Kidney (tissue), 14 donors: Measurements from ENCODE around the gene TTC36. TPM values are rescaled to one million over a fixed set of nuclear protein-coding genes. Genes with fewer than 3 reads are reported as not detected.

Source experiments
- DNase-seq, 5 donors: peaks; one replicate each; pipeline ENCODE4 v3.0.0-alpha.2; 2013 to 2020
- FAIRE-seq: peaks from 2 replicates; lab custom pipeline; 2012; peaks lifted over from hg19 to GRCh38; lab: Jason Lieb, UNC
- H3K27ac ChIP-seq, 2 donors: one replicate each; pipeline ENCODE4 v1.7.0; 2013; ENCODE audit warnings: low read depth in 2 of 2, low read length in 2 of 2, inconsistent platforms in 1 of 2
- H3K27me3 ChIP-seq: one replicate; pipeline ENCODE4 v1.7.1; 2013; ENCODE audit warnings: low read length, inconsistent platforms; ENCODE audit not compliant: control insufficient read depth, insufficient read depth
- H3K36me3 ChIP-seq, 3 donors: one replicate each; pipeline versions ENCODE4 v1.7.0 to v1.7.1; 2013; ENCODE audit warnings: low read length in 3 of 3, control low read depth in 1 of 3, inconsistent platforms in 1 of 3; ENCODE audit not compliant: insufficient read depth in 3 of 3, control insufficient read depth in 2 of 3
- H3K4me1 ChIP-seq, 3 donors: one replicate each; pipeline versions ENCODE4 v1.7.0 to v1.7.1; 2013; ENCODE audit warnings: low read length in 3 of 3, inconsistent platforms in 1 of 3, low read depth in 1 of 3; ENCODE audit not compliant: control insufficient read depth in 2 of 3, insufficient read depth in 2 of 3
- H3K4me3 ChIP-seq, 3 donors: one replicate each; pipeline versions ENCODE4 v1.7.0 to v1.8.1; 2013; ENCODE audit warnings: low read length in 3 of 3, control low read depth in 1 of 3, inconsistent platforms in 1 of 3
- H3K9ac ChIP-seq, 3 donors: one replicate each; pipeline versions ENCODE4 v1.7.0 to v1.7.1; 2013; ENCODE audit warnings: low read length in 3 of 3, control low read depth in 1 of 3, inconsistent platforms in 1 of 3
- H3K9me3 ChIP-seq, 3 donors: one replicate each; pipeline versions ENCODE4 v1.7.0 to v1.7.1; 2013; ENCODE audit warnings: low read length in 3 of 3, control low read depth in 1 of 3, inconsistent platforms in 1 of 3; ENCODE audit not compliant: control insufficient read depth in 2 of 3, insufficient read depth in 1 of 3
- intact Hi-C: fragments of 100-400 bp; cut with DNase I; formaldehyde crosslinking; loops from one replicate; pipeline ENCODE4 v1.11.1; 2022
- polyA plus RNA-seq: library from polyadenylated mRNA; stranded (reverse); fragments of 350-450 nt; fragmentation: Illumina TruSeq; extraction: RNeasy Lipid Tissue Mini Kit (QIAGEN cat#74804); gene quantifications from one replicate; pipeline ENCODE4 v1.2.3, GENCODE V29; 2014; ENCODE audit warnings: low read depth, low replicate concordance; ENCODE audit not compliant: insufficient read depth
- total RNA-seq: library from RNA; stranded (reverse); fragmentation: NEBNext Ultra II Directional; extraction: Animal tissue kit (Norgen Biotek cat#: 25700); gene quantifications from one replicate; pipeline ENCODE4 v1.2.1, GENCODE V29; 2021
- TF ChIP-seq, protein P1 (sequence below): IDR thresholded peaks from 3 replicates; pipeline ENCODE4 v1.5.1; 2012; ENCODE audit warnings: mild to moderate bottlenecking, moderate library complexity, borderline replicate concordance; ENCODE audit not compliant: insufficient read depth; ENCODE audit errors: extremely low read depth
- donor health status: control.
- donor health status: control.
- donor health status: control.
- donor health status: control.
- donor health status: control.
- donor health status: DM: yes; HTN: yes; CAD: no.
- donor health status: Normal renal cell carcinoma (clear cell type).

The TTC36 gene
- total and polyA plus RNA-seq, 2 donors from 2014 or later: 1.1 to 12.7 TPM

DNA sequence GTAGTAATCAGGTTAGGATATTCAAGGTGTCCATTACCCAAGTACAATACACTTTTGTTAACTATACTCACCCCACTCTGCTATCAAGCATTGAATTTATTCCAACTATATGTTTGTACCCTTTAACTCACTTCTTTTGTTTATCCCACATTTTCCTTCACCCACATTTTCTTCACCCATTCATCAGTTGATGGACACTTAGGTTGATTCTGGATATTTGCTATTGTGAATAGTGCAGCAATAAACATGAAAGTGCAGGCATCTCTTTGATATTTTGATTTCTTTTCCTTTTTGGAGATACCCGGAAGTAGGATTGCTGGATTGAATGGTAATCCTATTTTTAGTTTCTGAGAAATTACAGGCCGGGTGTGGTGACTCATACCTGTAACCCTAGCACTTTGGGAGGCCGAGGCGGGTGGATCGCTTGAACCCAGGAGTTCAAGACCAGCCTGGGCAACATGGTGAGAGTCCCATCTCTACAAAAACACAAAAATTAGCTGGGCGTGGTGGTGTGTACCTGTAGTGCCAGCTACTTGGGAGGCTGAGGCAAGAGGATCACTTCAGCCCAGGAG lies 10.2 kb downstream of the TTC36 start:
- intact Hi-C loops: no loop called here
- Histone ChIP-seq H3K27ac (no peak overlapping the region), H3K9me3 (no peaks in the 10 kb centered on the region), H3K4me1 (peaks cover 0 to 6% (median 5%) of the 10 kb centered on the region in 3 donors), H3K9ac (no peak overlapping the region), H3K27me3 (no peaks in the 10 kb centered on the region), H3K36me3 (no peaks in the 10 kb centered on the region), H3K4me3 (no peak overlapping the region)
- TF ChIP-seq, protein P1, sequence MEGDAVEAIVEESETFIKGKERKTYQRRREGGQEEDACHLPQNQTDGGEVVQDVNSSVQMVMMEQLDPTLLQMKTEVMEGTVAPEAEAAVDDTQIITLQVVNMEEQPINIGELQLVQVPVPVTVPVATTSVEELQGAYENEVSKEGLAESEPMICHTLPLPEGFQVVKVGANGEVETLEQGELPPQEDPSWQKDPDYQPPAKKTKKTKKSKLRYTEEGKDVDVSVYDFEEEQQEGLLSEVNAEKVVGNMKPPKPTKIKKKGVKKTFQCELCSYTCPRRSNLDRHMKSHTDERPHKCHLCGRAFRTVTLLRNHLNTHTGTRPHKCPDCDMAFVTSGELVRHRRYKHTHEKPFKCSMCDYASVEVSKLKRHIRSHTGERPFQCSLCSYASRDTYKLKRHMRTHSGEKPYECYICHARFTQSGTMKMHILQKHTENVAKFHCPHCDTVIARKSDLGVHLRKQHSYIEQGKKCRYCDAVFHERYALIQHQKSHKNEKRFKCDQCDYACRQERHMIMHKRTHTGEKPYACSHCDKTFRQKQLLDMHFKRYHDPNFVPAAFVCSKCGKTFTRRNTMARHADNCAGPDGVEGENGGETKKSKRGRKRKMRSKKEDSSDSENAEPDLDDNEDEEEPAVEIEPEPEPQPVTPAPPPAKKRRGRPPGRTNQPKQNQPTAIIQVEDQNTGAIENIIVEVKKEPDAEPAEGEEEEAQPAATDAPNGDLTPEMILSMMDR: no peak
- DNase-seq (no peak), FAIRE-seq (no peak)

DNA sequence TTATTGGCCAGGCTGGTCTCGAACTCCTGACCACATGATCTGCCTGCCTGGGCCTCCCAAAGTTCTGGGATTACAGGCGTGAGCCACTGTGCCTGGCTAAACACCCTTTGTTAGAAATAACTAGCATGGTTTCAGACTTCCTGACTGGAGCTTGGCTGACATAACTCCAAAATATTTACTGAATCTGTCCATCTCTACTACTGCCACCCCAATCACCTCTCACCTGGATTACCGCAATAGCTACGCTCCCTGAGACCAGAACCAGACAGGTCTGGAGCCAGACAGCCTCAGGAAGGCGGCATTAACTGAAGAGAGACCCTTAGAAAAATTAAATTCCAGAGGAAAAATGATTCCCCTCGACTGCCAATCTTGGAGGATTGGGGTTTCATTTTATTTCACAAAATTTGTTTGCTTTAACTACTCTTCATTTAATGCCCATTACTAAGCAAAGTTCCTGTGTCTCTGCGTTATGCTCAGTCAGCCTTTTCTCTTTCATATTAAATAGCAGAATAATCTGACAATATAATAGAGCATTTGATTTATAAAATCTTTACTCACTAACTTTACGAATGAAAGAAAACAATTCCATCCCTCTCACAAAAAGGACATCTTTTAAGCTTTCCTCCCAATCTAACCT lies 16.9 kb downstream of the TTC36 start:
- FAIRE-seq: no peak
- H3K36me3 ChIP-seq: peaks cover 0 to 9% (median 8%) of the 10 kb centered on the region in 3 donors
- intact Hi-C loops: no loop called here

GRCh38 chr11:118544647-118545010 lies 17.4 kb downstream of the TTC36 start:
- FAIRE-seq: no peak
- Histone ChIP-seq H3K27ac (no peak overlapping the region), H3K27me3 (no peaks in the 10 kb centered on the region), H3K9me3 (no peaks in the 10 kb centered on the region), H3K4me3 (no peak overlapping the region), H3K36me3 (peaks cover 0 to 9% (median 8%) of the 10 kb centered on the region in 3 donors), H3K4me1 (no peaks in the 10 kb centered on the region), H3K9ac (no peak overlapping the region)
- intact Hi-C loops: no loop called here
- TF ChIP-seq, protein P1: no peak
- DNase-seq: no peak

More for the DNA sequence above, 16.9 kb downstream of the TTC36 start:
- Histone ChIP-seq H3K27ac (no peak overlapping the region), H3K9me3 (no peaks in the 10 kb centered on the region), H3K4me3 (no peak overlapping the region), H3K9ac (no peak overlapping the region), H3K4me1 (no peaks in the 10 kb centered on the region), H3K27me3 (no peaks in the 10 kb centered on the region)
- DNase-seq: no peak
- TF ChIP-seq, protein P1: no peak
